ENCODE results near the gene ANKRD22. TPM values are rescaled to one million over a fixed set of nuclear protein-coding genes. Genes with fewer than 3 reads are reported as not detected.
A peak's percentile ranks its signal among the peaks of the same experiment; 100 is the strongest.

The ANKRD22 gene
- total and polyA plus RNA-seq, 2 of the 8 experiments (the other 6 are each of a cell fraction or from before 2014, with no cell fraction given) = 0.68 TPM; not detected in 1

- peaks cover 0 to 6% (median 2%) of the 10 kb centered on the region in 4 experiments; a peak in 3 of 7 replicates for H3K4me1 ChIP-seq (replicated peaks in 1 of 4; ENCODE audit: control insufficient read depth in 3 of 4, insufficient read depth in 4 of 4, low read length in 3 of 4)
- no peak overlapping the region for H3K4me3 ChIP-seq (ENCODE audit: extremely low read depth in 1 of 4, insufficient read depth in 2 of 4, low read depth in 3 of 4, low read length in 4 of 4)
- no peak overlapping the region for H2BK5ac ChIP-seq (ENCODE audit: low read depth, low read length)
- H4K20me1 ChIP-seq (replicated peaks in 1 of 2; ENCODE audit: control insufficient read depth in 1 of 2, insufficient read depth in 2 of 2, low read length in 2 of 2) = no peaks in the 10 kb centered on the region
- no peak overlapping the region for H2AK5ac ChIP-seq (ENCODE audit: low read depth, low read length)
- H3K9ac ChIP-seq (replicated peaks in 1 of 4; ENCODE audit: extremely low read depth in 1 of 4, low read depth in 3 of 4, low read length in 3 of 4) = no peak overlapping the region
- no peak overlapping the region for H3K4ac ChIP-seq (replicated peaks; ENCODE audit: insufficient read length, low read depth, low read length)
- H2BK20ac ChIP-seq (ENCODE audit: low read length) = no peak overlapping the region
- no peak overlapping the region for H3K27ac ChIP-seq (ENCODE audit: low read depth, low read length)
- no peak overlapping the region for H4K8ac ChIP-seq (ENCODE audit: extremely low read depth, insufficient read depth, low read length)
- H3K9me3 ChIP-seq (ENCODE audit: insufficient read depth in 2 of 2, low read depth in 1 of 2, low read length in 1 of 2) = no peaks in the 10 kb centered on the region
- no peak overlapping the region for H3K14ac ChIP-seq (ENCODE audit: insufficient read length)
- no peak for FAIRE-seq
- H2BK15ac ChIP-seq (ENCODE audit: low read length) = no peak overlapping the region
- 89% methylated on average over 6 of the region's 6 CpGs; no CpG with 5 or more reads in 1 of the 2 experiments for WGBS, 2 experiments (ENCODE audit: extremely low coverage in 1 of 2, insufficient coverage in 1 of 2, insufficient read length in 1 of 2, insufficient replicate concordance in 2 of 2, low coverage in 1 of 2, low lambda C conversion rate in 2 of 2, missing lambda C conversion rate in 1 of 2)
- no peak overlapping the region for H2BK120ac ChIP-seq (replicated peaks; ENCODE audit: low read depth, low read length)
- H3K18ac ChIP-seq (ENCODE audit: extremely low read depth, low read length) = no peak overlapping the region
- no peaks in the 10 kb centered on the region for H3K79me1 ChIP-seq (ENCODE audit: low read depth, low read length)
- peaks cover 10% of the 10 kb centered on the region; the same call in 1 of the 2 replicates for H3K23me2 ChIP-seq (ENCODE audit: low read depth, low read length)
- H3K36me3 ChIP-seq (ENCODE audit: control insufficient read depth in 2 of 4, insufficient read depth in 4 of 4, low read length in 3 of 4) = no peaks in the 10 kb centered on the region
- no peak overlapping the region for H3K56ac ChIP-seq (replicated peaks; ENCODE audit: insufficient read length, low read depth, low read length)
- TF ChIP-seq ZNF274 (IDR thresholded peaks at IDR 0.05; ENCODE audit: borderline replicate concordance, extremely low read depth, low read length) = no peak
- ChIA-PET POLR2A (ENCODE audit: partially characterized antibody) (no interaction called here), CTCF (ENCODE audit: partially characterized antibody) (interaction anchor here (0.9 to 2.0 kb wide), 3 partner anchors 41 to 149 kb away, joined by 3 to 5 read pairs (median 4); no protein-coding TSS in a partner anchor)
- no peaks in the 10 kb centered on the region for H3K79me2 ChIP-seq (ENCODE audit: control insufficient read depth in 1 of 2, insufficient read depth in 2 of 2, low read length in 2 of 2)
- peaks cover 0 to 3% (median 1%) of the 10 kb centered on the region in 4 experiments; a peak in 1 of 7 replicates for H3K27me3 ChIP-seq (replicated peaks in 1 of 4; ENCODE audit: control insufficient read depth in 3 of 4, extremely low read depth in 1 of 4, insufficient read depth in 3 of 4, low read length in 3 of 4)
- H3K4me2 ChIP-seq (ENCODE audit: insufficient read depth in 1 of 2, low read depth in 2 of 2, low read length in 2 of 2) = no peak overlapping the region
- H3K23ac ChIP-seq (ENCODE audit: insufficient read length) = no peak overlapping the region
- H4K5ac ChIP-seq (ENCODE audit: insufficient read length, low read depth, low read length) = no peak overlapping the region
- H2AFZ ChIP-seq (ENCODE audit: low read length) = peak overlapping the region; percentile 85
- DNase-seq (ENCODE audit: low read depth in 1 of 2, low spot score in 2 of 2) = no peak
- H2BK12ac ChIP-seq (ENCODE audit: low read depth, low read length) = no peak overlapping the region
- no peak overlapping the region for H4K91ac ChIP-seq (replicated peaks; ENCODE audit: insufficient read length, low read length)
Measured at GRCh38 chr10:88877298-88877697, 25.7 kb upstream of the ANKRD22 start.
